ENCODE measurements around the gene LRRC8E.

- TF ChIP-seq MAX (IDR thresholded peaks at IDR 0.05): no peak
- TF ChIP-seq CTCF (IDR thresholded peaks at IDR 0.05; ENCODE audit: low read depth, low read length, missing input control): no peak
- TF ChIP-seq JUND (IDR thresholded peaks at IDR 0.05): no peak
- no peak for TF ChIP-seq GABPA (IDR thresholded peaks at IDR 0.05 in 1 of 2, conservative IDR thresholded peaks at IDR 0.05 in 1 of 2)
- no peak for TF ChIP-seq REST (IDR thresholded peaks at IDR 0.05)
These were observed 43.4 kb upstream of the LRRC8E start for GRCh38 chr19:7844951-7845350.
